Amniotic stem cell (primary cell): ENCODE results near the gene ZNF846.
"Not testable (repeated sequence)": the region's sequence is repeated elsewhere in the genome, so short reads cannot be mapped to it uniquely, and the experiment has no call there.

Experiments used
- DNase-seq: peaks from one replicate; lab custom pipeline; 2025; lab: John Stamatoyannopoulos, UW

ZNF846 gene

GRCh38 chr19:9784163-9784496, 15.6 kb upstream of the ZNF846 start:
- DNase-seq, result not testable (repeated sequence)

- no peak for DNase-seq
Observed at GRCh38 chr19:9782338-9782737, 13.8 kb upstream of the ZNF846 start.

- DNase-seq, result no peak
Observed at GRCh38 chr19:9757544-9758501, 10.7 kb downstream of the ZNF846 start.

- no peak for DNase-seq
Observed at GRCh38 chr19:9752701-9753443, 15.7 kb downstream of the ZNF846 start.

- DNase-seq, result no peak
Observed at GRCh38 chr19:9751446-9751845, 17.1 kb downstream of the ZNF846 start.

GRCh38 chr19:9741476-9742171, 26.9 kb downstream of the ZNF846 start:
- no peak for DNase-seq

- DNase-seq, result no peak
Observed at GRCh38 chr19:9735986-9736385, 32.6 kb downstream of the ZNF846 start.

GRCh38 chr19:9730056-9730455, 38.5 kb downstream of the ZNF846 start:
- not testable (repeated sequence) for DNase-seq

GRCh38 chr19:9729162-9729561, 39.4 kb downstream of the ZNF846 start:
- DNase-seq, result no peak

- DNase-seq, result no peak
Observed at GRCh38 chr19:9727644-9728043, 40.9 kb downstream of the ZNF846 start.

- DNase-seq, result not testable (repeated sequence)
Observed at GRCh38 chr19:9725508-9726201, 42.9 kb downstream of the ZNF846 start.

GRCh38 chr19:9724157-9724556, 44.4 kb downstream of the ZNF846 start:
- DNase-seq, result no peak

- DNase-seq, result no peak
Observed at GRCh38 chr19:9721861-9722260, 46.7 kb downstream of the ZNF846 start.

GRCh38 chr19:9720541-9720940, 48.0 kb downstream of the ZNF846 start:
- no peak for DNase-seq

- no peak for DNase-seq
Observed at GRCh38 chr19:9711815-9712214, 56.7 kb downstream of the ZNF846 start.

GRCh38 chr19:9709305-9709704, 59.2 kb downstream of the ZNF846 start:
- DNase-seq, result no peak

- no peak for DNase-seq
Observed at GRCh38 chr19:9705836-9706235, 62.7 kb downstream of the ZNF846 start.

- no peak for DNase-seq
Observed at GRCh38 chr19:9702186-9702585, 66.4 kb downstream of the ZNF846 start.
